Measurements from ENCODE around the gene DPY19L3.
"Not testable (repeated sequence)": the region's sequence is repeated elsewhere in the genome, so short reads cannot be mapped to it uniquely, and the experiment has no call there.

DPY19L3 gene

GRCh38 chr19:32512498-32512897 is 106.9 kb downstream of the DPY19L3 start:
- not testable (repeated sequence) for DNase-seq (ENCODE audit: low read depth in 2 of 2)

DNA sequence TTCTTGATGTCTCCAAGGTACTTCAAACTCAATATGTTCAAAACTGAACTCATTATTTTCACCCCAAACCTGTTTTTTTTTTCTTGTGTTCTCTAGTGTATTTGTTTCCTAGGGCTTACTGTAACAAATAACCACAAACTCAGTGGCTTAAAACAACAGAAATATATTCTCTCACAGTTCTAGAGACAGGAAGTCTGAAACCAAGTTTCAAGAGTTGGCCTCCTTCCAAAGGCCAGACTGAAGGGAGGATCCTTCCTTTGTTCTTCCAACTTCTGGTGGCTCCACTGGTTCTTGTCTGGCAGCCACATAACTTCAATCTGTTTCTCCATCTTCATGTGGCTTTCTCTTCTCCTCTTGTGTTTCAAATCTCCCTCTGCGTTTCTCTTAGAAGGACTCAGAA is 113.5 kb downstream of the DPY19L3 start:
- DNase-seq (ENCODE audit: low read depth in 2 of 2): no peak

DNA sequence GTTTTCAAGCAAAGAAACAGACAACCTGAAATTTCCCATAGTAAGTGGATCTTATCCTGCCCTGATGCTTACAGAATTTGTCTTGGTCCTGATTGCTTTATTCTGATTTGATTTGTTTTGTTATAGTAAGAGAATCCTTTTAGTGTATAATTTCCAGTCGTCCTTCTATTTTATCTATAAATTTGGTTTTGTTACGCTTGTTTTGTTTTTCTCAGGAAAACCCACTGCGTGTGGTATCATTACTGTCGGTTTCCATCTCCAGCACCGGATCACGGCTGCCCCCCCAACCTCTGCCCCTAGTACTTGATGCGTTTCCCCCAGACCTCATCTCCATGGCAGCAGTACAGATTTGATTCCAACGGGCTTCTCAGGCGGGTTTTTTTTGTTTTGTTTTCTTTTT is 117.4 kb downstream of the DPY19L3 start:
- no peak for DNase-seq (ENCODE audit: low read depth in 2 of 2)

DNA sequence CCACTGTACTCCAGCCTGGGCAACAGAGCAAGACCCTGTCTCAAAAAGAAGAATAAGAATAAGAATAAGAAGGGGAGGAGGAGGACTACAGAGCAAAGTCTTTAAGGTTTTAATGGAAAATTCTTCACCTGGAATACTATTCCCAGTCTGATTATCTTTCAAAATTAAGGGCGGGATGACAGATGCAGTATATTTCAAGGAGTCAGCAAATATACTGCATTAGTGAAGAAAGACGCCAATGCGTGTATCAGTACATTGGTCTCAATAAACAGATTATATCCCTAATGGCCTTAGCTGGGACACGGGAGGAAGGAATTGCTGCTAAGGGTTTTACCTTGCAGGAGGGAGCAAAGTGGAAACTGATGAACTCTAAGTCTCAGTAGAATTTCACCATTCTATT is 121.3 kb downstream of the DPY19L3 start:
- no peak for DNase-seq (ENCODE audit: low read depth in 2 of 2)

- no peak for DNase-seq (ENCODE audit: low read depth in 2 of 2)
Observed at GRCh38 chr19:32530773-32531172, 125.2 kb downstream of the DPY19L3 start.

GRCh38 chr19:32532233-32532632 is 126.7 kb downstream of the DPY19L3 start:
- DNase-seq (ENCODE audit: low read depth in 2 of 2): no peak

All from stimulated activated CD8-positive, alpha-beta memory T cell treated with anti-CD3 and anti-CD28 coated beads, Interleukin-2, amount 100 ng/mL, for 48 hours (primary cell).